C1 segment of cervical spinal cord (tissue), 14 donors: ENCODE results near the gene PPTC7.
"Not testable (repeated sequence)": the region's sequence is repeated elsewhere in the genome, so short reads cannot be mapped to it uniquely, and the experiment has no call there.

Experiments used
- DNase-seq, 14 donors: peaks; one replicate each; lab custom pipeline; 2025; lab: John Stamatoyannopoulos, UW

PPTC7 gene

GRCh38 chr12:110536834-110537604, 46.1 kb downstream of the PPTC7 start:
- no peak for DNase-seq

DNA sequence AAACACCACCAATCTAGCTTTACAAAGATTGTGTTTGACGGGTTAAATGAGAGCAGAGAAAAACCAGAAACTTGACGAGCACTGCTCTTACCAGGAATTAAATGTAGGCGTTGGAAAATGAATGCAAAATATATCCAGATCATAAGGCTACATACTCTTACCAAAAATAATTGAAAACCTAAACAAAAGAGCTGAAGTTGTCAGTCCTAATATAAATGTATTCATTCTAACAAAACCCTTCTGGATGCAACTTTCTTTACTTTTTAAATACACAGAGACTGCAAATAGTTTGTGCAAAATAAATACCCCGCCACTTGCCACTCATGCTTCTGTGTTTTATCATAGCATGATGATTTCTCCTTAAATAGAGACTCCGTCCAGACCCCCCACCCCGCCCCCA, 48.3 kb downstream of the PPTC7 start:
- no peak for DNase-seq

DNA sequence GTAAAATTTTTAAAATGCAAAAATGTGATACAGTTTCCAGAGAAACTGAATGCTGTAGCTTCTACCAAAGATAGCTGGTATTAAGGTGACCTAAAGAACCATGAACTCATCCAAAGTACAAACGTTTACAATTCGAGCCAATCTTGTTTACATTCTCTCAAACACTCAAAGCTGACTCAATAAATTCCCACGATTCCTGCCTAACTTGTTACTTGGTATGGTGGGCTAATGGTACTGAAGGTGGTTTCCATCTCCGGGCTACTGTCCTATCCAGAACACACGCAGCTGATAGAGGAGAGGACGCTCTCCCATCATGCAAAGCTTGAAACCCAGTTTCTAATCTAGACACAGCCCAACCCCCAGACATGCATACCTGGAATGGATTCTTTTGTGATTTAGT, 49.5 kb downstream of the PPTC7 start:
- no peak for DNase-seq

GRCh38 chr12:110532644-110533043, 50.5 kb downstream of the PPTC7 start:
- DNase-seq = no peak

GRCh38 chr12:110531741-110532333, 51.3 kb downstream of the PPTC7 start:
- peak in 1 of 14 donors; percentile 32 for DNase-seq

GRCh38 chr12:110530511-110530910, 52.6 kb downstream of the PPTC7 start:
- DNase-seq = no peak

- no peak for DNase-seq
These were observed 54.8 kb downstream of the PPTC7 start for GRCh38 chr12:110528277-110528839.

GRCh38 chr12:110520876-110521712, 62.0 kb downstream of the PPTC7 start:
- DNase-seq = not testable (repeated sequence)

DNA sequence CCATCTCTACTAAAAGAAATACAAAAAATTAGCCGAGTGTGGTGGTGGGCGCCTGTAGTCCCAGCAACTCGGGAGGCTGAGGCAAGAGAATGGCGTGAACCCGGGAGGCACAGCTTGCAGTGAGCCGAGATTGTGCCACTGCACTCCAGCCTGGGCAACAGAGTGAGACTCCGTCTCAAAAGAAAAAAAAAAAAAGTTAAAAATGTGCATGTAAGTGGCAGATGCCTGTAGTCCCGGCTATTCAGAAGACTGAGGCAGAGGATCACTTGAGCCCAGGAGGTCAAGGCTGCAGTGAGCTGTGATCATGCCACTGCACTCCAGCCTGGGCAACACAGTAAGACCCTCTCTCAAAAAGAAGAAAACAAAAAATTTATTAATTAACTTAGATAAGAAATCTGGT, 65.1 kb downstream of the PPTC7 start:
- DNase-seq = not testable (repeated sequence)

DNA sequence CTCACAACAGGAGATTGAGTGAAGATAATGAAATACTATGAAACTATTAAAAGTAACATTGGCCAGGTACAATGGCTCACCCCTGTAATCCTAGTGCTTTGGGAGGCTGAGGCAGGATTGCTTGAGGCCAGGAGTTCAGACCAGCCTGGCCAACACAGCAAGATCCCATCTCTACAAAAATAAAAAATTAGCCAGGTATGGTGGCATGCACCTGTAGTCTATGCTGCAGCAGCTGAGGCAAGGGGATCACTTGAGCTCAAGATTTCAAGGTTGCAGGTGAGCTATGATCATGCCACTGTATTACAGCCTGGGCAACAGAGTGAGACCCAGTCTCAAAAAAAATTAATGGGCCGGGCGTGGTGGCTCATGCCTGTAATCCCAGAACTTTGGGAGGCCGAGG, 66.1 kb downstream of the PPTC7 start:
- no peak for DNase-seq

DNA sequence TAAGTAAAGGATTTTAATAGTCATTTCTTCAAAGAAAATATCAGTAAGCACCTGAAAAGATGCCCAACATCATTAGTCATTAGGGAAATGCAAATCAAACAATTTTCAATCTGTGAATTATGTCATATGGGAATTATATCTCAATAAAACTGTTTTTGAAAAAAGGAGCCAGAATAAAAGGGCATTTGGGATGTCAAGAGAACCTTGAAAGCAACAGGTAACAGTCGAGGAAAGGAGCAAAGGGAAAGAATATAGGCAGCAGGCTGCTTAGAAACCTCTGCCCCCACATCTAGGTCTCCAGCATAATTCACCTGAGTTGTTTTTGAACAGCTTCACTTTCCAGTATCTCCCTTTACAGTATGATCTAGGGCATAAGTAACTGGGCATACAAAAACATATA, 68.8 kb downstream of the PPTC7 start:
- no peak for DNase-seq

GRCh38 chr12:110513842-110514241, 69.3 kb downstream of the PPTC7 start:
- DNase-seq = no peak

DNA sequence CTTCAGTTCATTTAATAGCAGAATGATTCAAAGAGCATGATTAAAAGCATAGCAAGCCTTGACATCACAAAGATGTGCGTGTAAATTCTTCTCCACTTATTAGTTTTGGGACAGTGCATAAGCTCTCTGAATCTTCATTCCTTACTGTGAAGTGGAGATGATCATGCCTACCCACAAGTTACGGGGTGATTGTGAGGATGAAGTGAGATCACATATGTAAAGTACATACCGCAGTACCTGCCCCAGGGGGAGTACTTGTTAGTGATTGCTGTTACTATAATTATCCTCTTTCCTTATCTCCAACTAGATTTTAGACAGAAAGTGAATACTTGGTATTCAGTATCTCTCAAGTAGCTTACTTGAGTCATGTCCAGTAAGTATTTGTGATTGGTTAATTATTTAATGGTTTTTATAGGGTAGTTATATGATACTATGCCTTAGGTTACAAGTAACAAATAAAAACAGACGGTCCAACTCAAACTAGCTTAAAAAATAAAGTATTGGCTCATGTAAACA, 75.0 kb downstream of the PPTC7 start:
- DNase-seq = no peak

- DNase-seq = no peak
These were observed 77.8 kb downstream of the PPTC7 start for GRCh38 chr12:110505332-110505731.

GRCh38 chr12:110503432-110503831, 79.7 kb downstream of the PPTC7 start:
- DNase-seq = no peak

- peak; percentile 85 to 99 (median 95) for DNase-seq
These were observed 81.1 kb downstream of the PPTC7 start, which contains the start of the genes RAD9B and VPS29 for GRCh38 chr12:110501752-110502738. RAD9B (plus strand) TSS chr12:110502331; CDS start chr12:110502338, 7 bp downstream. VPS29 (minus strand) TSS chr12:110502111; CDS start chr12:110502051, 60 bp downstream.

- peak in 1 of 14 donors; percentile 31 for DNase-seq
These were observed 81.7 kb downstream of the PPTC7 start for GRCh38 chr12:110501399-110501751.

DNA sequence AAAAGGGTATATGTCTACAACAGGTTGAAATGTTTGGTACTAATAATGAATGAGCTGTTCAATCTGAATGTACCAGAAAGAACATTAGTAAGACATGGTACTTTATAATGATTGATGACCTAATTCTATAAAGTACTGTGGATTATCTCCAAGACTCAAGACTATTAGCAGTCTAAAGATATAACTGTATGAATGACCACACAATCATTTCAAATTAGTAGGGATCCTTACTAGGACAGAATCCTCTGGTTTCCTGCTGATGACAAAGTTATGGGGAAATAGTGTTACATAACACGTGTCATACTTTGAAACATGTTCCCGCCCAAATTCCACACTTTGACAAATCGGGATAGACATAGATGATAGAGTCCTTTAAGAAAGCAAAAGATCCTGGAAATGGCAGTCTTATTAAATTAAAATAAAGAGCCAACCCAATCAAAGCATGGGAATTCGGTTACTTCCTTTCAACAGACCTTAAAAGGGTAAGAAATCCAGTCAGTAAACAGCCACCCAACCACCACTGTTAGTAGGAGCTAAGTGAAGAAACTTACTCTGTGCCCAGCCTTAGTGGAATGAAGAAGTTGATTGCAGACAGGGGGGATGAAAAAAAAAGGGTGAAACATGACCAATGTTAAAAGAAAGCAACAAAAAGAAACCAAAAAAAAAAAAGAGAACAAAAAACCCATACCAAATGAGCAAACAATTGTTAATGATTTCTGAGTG, 84.0 kb downstream of the PPTC7 start:
- DNase-seq = no peak
